GM19023 (cell line): ENCODE results near the gene BCL2.

Source experiments
- ATAC-seq: cut with Tn5 transposase; IDR thresholded peaks from one replicate; pipeline ENCODE4 v1.9.1; 2021; ENCODE audit warnings: mild to moderate bottlenecking, moderate library complexity; ENCODE audit not compliant: unreplicated experiment

BCL2 gene

DNA sequence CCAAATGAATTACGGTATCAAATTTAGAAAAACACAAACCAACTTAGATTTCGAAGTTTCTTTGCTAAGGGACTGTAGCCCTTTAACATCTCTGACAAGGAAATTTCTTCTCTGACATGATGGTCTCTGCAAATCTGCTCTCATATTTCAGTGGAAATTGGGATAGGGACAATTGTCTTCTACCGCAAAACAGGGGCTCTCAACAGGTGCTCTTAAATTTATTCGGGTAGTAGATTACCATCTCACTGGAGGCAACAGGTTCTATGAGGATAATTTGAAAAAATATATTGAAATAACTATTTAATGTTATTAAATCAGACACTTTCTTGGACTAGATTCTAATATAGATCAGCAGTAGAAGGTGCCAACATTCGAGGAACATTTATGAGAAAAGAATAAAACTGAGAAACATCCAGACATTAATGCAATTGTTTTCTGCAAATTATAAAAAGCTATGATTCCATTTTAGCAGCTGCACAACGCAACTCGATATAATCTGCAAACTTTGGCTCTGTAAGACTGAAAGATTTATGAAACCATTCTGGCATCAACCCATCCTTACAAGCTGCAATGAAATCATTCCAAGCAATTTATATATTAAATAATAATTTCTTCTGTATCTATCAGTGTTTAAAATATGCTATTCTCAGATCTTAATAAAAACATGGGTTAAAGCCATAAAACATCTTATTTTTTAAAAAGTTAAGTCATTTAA is 10.0 kb upstream of the BCL2 start:
- no peak for ATAC-seq

GRCh38 chr18:63326011-63326410 is 6.4 kb upstream of the BCL2 start:
- no peak for ATAC-seq

- ATAC-seq: no peak
Observed at GRCh38 chr18:63325086-63325686, 5.6 kb upstream of the BCL2 start.

GRCh38 chr18:63322908-63323634 is 3.5 kb upstream of the BCL2 start:
- no peak for ATAC-seq

DNA sequence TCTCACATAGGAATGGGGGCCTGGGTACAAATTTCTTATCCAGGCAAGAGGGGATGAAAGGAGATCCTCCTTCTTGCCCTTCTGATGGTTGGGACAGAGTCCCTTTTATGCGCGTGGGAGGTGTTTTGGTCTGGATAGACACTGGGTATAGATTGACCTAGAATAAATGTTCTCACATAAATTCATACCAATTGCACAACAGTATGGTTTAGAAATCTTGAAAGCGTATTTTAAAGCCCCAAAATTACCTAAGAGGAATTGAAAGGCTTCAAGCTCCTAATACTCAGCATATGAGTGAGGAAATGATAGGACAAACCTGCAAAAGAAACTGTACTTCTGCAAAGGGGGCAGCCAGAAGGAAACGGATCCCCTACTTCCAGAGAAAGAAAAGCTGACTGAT is 2.6 kb upstream of the BCL2 start:
- no peak for ATAC-seq

GRCh38 chr18:63321291-63321690 is 1.7 kb upstream of the BCL2 start:
- ATAC-seq: no peak

DNA sequence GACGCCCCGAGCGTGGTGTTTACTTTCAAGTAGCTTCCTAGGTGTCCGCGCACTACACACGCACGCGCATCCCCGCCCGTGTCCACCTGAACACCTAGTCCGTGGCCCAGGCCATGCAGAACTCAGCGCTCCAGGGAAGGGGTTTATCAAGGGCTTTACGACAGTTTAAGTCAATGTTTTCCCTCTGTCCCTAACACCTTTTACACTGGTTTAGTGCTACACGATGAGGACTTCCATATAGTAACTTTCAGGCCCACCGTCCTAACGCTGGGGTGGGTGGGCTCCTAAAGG is 1.4 kb upstream of the BCL2 start:
- ATAC-seq: no peak

DNA sequence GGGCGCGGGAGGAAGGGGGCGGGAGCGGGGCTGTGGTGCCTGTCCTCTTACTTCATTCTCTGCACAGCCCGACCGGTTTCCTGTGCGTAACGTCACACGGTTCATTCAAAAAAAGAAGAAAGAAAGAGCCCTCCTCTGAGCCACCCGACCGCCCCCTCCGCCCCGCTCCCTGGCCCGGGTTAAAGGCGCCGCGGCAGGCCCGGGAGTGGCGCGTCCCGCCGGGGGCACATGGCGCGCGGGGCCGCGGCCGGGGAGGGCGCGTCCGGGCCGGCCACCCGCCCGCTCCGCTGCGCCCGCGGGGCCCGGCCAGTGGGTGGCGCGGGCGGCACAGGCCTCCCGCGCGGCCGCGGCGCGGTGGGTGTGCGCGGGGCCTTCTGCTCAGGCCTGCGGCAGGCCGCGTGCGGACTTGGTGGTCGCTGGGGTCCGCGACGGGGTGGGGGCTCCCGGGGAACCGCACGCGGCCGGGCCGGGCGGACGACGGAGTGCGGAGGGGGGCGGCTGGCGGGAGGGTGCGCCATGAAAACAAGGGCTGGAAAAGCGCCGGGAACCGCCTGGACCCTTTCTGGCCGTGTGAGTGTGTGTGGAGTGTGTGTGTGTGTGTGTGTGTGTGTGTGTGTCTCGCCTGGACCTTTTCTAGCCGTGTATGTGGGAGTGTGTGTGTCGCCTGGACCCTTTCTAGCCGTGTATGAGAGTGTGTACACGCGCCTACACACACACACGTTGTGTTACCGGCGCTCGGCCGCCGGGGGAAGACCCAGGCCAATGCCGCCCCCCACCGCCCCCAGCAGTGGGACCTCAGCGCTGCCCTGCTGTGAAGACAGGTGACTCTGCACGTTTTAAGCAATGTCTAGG is 780 bp upstream of the BCL2 start:
- ATAC-seq: peak; percentile 62

- ATAC-seq: no peak
Observed at GRCh38 chr18:63318889-63319382, 633 bp downstream of the BCL2 start.

- peak; percentile 40 for ATAC-seq
Observed at GRCh38 chr18:63317982-63318888, 1.3 kb downstream of the BCL2 start.

GRCh38 chr18:63317556-63317946 is 2.0 kb downstream of the BCL2 start:
- no peak for ATAC-seq

- ATAC-seq: no peak
Observed at GRCh38 chr18:63316612-63317555, 2.7 kb downstream of the BCL2 start.

DNA sequence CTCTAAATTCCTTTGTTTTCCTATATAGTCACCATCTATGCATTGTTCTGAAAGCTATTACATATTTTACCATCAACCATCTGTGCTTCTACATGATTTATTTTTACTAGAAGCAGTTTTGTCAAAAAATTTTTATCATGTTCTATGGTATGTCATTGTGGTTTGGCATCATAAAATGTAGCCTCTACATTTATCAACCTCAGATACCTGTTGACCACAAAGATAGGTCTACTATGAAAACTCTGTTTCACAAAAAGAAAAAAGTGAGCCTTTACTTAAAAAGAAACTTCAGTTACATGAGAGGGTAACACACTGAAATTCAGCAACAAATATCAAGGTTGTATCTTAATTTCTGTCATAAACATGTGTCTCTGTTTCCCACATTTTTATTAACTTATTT is 3.7 kb downstream of the BCL2 start:
- ATAC-seq: no peak

DNA sequence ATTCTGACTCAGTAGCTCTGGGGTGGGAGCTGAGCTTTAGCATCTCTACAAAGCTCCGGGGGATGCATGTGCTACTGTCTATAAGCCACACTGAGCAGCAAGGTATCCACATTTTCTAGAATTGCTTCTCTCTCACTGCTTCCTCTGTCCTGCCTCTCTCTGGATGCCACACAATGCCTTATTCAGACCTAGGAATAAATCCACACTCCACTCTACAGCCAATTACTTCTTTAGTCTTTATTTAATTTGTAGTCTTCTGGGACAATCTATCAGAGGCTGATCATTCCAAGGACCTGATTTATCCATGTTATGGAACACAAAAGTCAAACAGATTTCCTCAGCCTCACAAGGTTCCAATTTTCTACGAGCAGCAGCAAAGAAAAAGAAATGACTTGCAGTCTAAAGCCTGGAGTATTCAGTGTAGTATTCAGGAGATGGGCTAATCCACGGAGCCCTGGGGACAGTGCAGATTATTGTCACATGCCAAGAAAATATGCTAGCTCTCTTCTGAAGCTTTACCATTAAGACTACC is 4.4 kb downstream of the BCL2 start:
- ATAC-seq: no peak

GRCh38 chr18:63314062-63314790 is 5.3 kb downstream of the BCL2 start:
- ATAC-seq: no peak

GRCh38 chr18:63313396-63313917 is 6.1 kb downstream of the BCL2 start:
- ATAC-seq: no peak

GRCh38 chr18:63312737-63313395 is 6.7 kb downstream of the BCL2 start:
- ATAC-seq: peak; percentile 33
